ENCODE data around the gene VBP1. TPM values are rescaled to one million over a fixed set of nuclear protein-coding genes. Genes with fewer than 3 reads are reported as not detected.

The VBP1 gene
- polyA plus RNA-seq, 1 donor (not counting 4 experiments of a cell fraction or from before 2014, with no cell fraction given) = 66.8 TPM

DNA sequence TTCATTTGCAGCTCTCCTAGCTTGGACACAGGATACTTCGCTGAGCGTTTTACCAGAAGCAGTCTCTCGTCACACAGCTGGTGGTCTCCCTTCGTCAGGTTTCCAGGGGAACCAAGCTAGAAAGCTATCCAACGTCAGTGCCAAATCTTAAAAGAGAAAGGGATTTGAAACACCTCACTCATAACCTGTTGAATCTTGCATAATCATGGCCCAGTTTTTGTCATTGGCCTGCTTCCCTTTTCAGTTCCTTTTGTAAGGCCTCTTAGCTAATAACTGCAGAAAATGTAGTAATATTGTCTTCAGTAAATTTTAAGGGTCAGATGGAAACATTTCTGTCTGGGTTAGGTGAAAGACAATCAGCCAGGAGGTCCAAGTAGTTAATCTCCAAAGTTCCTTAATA lies 26.0 kb downstream of the VBP1 start:
- FAIRE-seq (no peak), DNase-seq (ENCODE audit: low read depth, low spot score) (no peak)
- Histone ChIP-seq H3K79me2 (ENCODE audit: control insufficient read depth, insufficient read depth, low read length) (no peaks in the 10 kb centered on the region), H4K20me1 (ENCODE audit: control insufficient read depth, extremely low read depth, insufficient read depth, low read length) (no peaks in the 10 kb centered on the region), H2AFZ (ENCODE audit: control insufficient read depth, low read length) (no peak overlapping the region), H3K4me1 (ENCODE audit: control insufficient read depth, extremely low read depth, insufficient read depth, low read length) (no peaks in the 10 kb centered on the region), H3K36me3 (ENCODE audit: control insufficient read depth in 2 of 2, extremely low read depth in 1 of 2, insufficient read depth in 2 of 2, low read length in 2 of 2) (peaks cover 3 to 6% of the 10 kb centered on the region in 2 experiments), H3K27ac (ENCODE audit: control insufficient read depth, insufficient read depth, low read length) (no peak overlapping the region), H3K27me3 (ENCODE audit: control insufficient read depth, extremely low read depth, insufficient read depth, low read length) (no peaks in the 10 kb centered on the region), H3K9ac (ENCODE audit: control insufficient read depth, extremely low read depth, insufficient read depth, low read length) (no peak overlapping the region), H3K4me3 (ENCODE audit: control insufficient read depth in 2 of 3, extremely low read depth in 1 of 3, insufficient read depth in 2 of 3, low read depth in 1 of 3, low read length in 3 of 3) (no peak overlapping the region), H3K4me2 (ENCODE audit: control insufficient read depth, extremely low read depth, insufficient read depth, low read depth, low read length) (no peak overlapping the region), H3K9me1 (ENCODE audit: control insufficient read depth, extremely low read depth, insufficient read depth, low read length) (no peaks in the 10 kb centered on the region), H3K9me3 (ENCODE audit: control insufficient read depth, low read depth, low read length) (no peaks in the 10 kb centered on the region)
- no peak for TF ChIP-seq EZH2 (IDR thresholded peaks at IDR 0.05; ENCODE audit: low read length)
- TF ChIP-seq, protein P1, sequence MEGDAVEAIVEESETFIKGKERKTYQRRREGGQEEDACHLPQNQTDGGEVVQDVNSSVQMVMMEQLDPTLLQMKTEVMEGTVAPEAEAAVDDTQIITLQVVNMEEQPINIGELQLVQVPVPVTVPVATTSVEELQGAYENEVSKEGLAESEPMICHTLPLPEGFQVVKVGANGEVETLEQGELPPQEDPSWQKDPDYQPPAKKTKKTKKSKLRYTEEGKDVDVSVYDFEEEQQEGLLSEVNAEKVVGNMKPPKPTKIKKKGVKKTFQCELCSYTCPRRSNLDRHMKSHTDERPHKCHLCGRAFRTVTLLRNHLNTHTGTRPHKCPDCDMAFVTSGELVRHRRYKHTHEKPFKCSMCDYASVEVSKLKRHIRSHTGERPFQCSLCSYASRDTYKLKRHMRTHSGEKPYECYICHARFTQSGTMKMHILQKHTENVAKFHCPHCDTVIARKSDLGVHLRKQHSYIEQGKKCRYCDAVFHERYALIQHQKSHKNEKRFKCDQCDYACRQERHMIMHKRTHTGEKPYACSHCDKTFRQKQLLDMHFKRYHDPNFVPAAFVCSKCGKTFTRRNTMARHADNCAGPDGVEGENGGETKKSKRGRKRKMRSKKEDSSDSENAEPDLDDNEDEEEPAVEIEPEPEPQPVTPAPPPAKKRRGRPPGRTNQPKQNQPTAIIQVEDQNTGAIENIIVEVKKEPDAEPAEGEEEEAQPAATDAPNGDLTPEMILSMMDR (optimal IDR thresholded peaks at IDR 0.05 in 1 of 3, IDR thresholded peaks at IDR 0.05 in 1 of 3, conservative IDR thresholded peaks at IDR 0.05 in 1 of 3; ENCODE audit: extremely low read depth in 1 of 3, insufficient read depth in 2 of 3, low read length in 3 of 3) = no peak
- dilution Hi-C loops (cut with MboI; ENCODE audit: extremely low pct_ligation_motif_present, low sequenced_read_pairs) = no loop called here

DNA sequence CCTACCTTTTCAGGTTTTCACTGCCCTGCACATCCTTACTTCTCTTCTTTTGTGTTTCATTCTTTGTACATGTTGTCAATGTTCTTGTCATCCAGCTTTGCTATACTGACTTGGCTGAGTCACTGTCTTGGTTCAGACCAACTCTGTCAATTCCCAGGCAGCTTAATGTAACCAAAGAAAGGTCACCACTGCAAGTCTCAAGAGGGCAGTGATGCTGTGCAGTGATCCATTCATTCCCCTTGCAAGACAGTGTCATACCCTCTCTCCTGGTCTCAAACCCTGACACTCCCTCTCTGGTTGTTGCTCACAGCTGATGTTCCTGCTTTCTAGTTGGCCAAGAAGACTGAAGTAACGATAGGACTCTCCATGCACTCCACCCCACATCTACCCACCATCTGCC lies 30.5 kb downstream of the VBP1 start:
- Histone ChIP-seq H3K4me3 (ENCODE audit: control insufficient read depth in 2 of 3, extremely low read depth in 1 of 3, insufficient read depth in 2 of 3, low read depth in 1 of 3, low read length in 3 of 3) (no peak overlapping the region), H4K20me1 (ENCODE audit: control insufficient read depth, extremely low read depth, insufficient read depth, low read length) (no peaks in the 10 kb centered on the region), H2AFZ (ENCODE audit: control insufficient read depth, low read length) (no peak overlapping the region), H3K79me2 (ENCODE audit: control insufficient read depth, insufficient read depth, low read length) (no peaks in the 10 kb centered on the region), H3K4me1 (ENCODE audit: control insufficient read depth, extremely low read depth, insufficient read depth, low read length) (no peaks in the 10 kb centered on the region), H3K27me3 (ENCODE audit: control insufficient read depth, extremely low read depth, insufficient read depth, low read length) (no peaks in the 10 kb centered on the region), H3K27ac (ENCODE audit: control insufficient read depth, insufficient read depth, low read length) (no peak overlapping the region), H3K9me3 (ENCODE audit: control insufficient read depth, low read depth, low read length) (no peaks in the 10 kb centered on the region), H3K36me3 (ENCODE audit: control insufficient read depth in 2 of 2, extremely low read depth in 1 of 2, insufficient read depth in 2 of 2, low read length in 2 of 2) (no peaks in the 10 kb centered on the region), H3K9me1 (ENCODE audit: control insufficient read depth, extremely low read depth, insufficient read depth, low read length) (no peaks in the 10 kb centered on the region), H3K9ac (ENCODE audit: control insufficient read depth, extremely low read depth, insufficient read depth, low read length) (no peak overlapping the region), H3K4me2 (ENCODE audit: control insufficient read depth, extremely low read depth, insufficient read depth, low read depth, low read length) (no peak overlapping the region)
- dilution Hi-C loops (cut with MboI; ENCODE audit: extremely low pct_ligation_motif_present, low sequenced_read_pairs) = no loop called here
- TF ChIP-seq, protein P1 (optimal IDR thresholded peaks at IDR 0.05 in 1 of 3, IDR thresholded peaks at IDR 0.05 in 1 of 3, conservative IDR thresholded peaks at IDR 0.05 in 1 of 3; ENCODE audit: extremely low read depth in 1 of 3, insufficient read depth in 2 of 3, low read length in 3 of 3) = no peak
- no peak for TF ChIP-seq EZH2 (IDR thresholded peaks at IDR 0.05; ENCODE audit: low read length)
- FAIRE-seq (no peak), DNase-seq (ENCODE audit: low read depth, low spot score) (no peak)

Measured in keratinocyte (primary cell).